Glomerular visceral epithelial cell (primary cell): ENCODE data around the gene PSME3.
"Not testable (repeated sequence)": the region's sequence is repeated elsewhere in the genome, so short reads cannot be mapped to it uniquely, and the experiment has no call there.

Experiments
- DNase-seq: peaks from one replicate; pipeline ENCODE4 v3.0.0-alpha.2; 2016; ENCODE audit errors: extremely low spot score

PSME3 gene

DNA sequence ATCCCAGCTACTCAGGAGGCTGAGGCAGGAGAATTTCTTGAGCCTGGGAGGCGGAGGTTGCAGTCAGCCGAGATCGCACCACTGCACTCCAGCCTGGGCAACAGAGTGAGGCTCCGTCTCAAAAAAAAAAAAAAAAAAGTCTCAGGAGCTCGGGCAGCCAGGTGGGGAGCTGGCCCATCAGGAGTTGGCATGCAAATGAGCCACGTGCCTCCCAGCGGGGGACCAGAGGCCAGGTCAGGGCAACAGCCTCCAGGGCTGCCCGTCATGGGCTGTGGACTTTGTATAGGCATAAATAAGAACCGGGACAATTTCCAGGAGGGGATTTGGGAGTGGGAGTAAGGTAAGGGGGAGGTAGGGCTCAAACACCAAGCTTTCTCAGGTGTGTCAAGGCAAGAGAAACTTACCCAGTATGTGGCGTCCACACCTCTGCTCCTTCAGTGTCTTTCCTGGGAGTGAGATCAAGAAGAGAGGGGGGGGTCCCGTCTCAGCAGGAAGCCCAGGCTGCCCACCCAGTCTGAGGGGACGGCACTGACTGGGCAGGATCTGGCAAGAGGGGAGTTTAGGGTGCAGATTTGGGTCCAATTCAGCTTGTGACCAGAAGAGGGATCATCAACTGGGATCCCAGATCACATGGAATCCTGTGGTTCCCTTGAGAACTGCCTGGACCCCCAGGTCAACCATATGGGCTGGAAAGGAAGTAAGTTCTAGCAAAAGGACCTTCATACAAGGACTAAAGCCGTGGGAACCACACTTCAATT lies 45.1 kb downstream of the PSME3 start:
- no peak for DNase-seq

DNA sequence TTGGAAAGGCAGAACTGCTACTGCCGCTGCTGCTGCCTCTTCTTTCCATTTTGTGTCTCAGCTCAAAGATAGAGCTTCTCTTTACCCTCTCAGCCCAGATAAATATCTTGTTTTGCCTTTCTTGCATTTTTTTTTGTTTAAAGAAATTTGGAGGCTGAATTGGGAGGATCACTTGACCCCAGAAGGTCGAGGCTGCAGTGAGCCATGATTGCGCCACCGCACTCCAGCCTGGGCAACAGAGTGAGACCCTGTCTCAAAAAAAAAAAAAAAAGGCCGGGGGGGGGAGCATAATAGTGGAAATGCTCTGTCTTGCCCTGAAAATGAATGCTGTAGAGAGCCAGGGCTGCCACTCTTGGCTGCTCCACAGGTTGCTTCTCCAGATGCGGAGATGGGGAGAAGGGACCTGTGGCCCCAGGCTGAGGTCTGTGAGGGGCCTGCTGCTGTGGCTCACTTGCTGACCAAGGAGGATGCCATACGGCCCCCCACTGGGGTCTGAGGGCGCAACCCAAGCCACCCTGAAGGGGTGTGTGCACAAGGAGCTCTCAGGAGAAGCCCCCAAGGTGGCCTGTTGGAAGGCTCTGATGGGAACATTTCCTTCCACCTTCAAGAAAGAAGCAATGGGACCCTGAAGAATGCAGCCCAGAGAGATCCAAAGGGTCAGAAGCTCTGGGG lies 45.9 kb downstream of the PSME3 start:
- DNase-seq: no peak

DNA sequence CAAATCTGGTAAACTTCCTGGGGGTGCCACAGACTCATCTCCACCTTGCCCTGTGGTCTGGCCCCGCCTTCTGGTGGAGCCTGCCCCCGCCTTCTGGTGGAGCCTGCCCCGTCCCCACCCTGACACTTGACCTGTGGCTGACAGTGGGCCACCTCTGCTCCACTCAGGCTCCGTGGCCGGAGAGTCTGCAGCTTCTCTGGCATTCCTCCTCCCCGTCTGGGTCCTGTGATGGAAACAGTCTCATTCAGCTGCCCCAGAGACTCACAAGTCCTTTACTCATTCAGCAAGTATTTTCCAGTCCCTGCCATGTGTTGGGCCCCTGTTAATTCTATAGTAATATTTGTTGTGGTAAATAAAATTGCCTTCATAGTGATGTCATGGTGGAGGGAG lies 46.4 kb downstream of the PSME3 start:
- DNase-seq: no peak

DNA sequence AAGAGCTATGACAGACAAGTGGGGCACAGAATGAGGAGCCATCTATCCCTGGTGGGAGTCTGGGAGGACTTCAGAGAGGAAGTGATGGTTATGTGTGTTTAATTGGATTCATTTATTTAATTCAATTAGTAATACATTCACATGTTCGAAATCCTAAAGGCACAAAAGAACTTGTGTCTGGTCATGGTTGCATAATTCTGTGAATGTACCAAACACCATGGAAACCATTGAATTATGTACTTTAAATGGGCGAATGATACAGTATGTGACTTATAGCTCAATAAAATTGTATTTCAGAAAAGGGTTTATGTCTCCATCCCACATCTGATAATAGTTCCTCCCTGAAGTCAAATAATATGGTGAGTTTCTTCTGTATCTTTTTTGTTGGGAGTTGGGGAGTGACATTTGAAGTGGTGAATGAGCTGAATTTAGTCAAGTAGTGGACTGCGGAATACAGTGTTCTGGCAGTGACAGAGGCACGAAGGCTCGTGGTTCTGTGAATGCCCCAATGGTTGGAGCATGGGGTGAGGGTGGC lies 47.6 kb downstream of the PSME3 start:
- no peak for DNase-seq

DNA sequence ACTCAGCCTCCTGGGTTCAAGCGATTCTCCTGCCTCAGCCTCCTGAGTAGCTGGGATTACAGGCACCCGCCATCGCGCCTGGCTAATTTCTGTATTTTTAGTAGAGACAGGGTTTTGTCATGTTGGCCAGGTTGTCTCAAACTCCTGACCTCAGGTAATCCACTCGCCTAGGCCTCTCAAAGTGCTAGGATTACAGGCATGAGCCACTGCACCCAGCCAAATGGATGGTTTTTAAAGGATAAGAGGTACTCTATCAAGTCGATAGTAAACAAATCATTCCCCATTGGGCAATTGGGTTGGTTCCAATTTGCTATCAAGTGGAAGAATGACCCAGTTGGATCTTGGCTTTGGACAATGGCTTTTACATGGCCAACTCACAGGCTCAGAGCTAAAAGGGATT lies 48.5 kb downstream of the PSME3 start:
- DNase-seq: not testable (repeated sequence)

DNA sequence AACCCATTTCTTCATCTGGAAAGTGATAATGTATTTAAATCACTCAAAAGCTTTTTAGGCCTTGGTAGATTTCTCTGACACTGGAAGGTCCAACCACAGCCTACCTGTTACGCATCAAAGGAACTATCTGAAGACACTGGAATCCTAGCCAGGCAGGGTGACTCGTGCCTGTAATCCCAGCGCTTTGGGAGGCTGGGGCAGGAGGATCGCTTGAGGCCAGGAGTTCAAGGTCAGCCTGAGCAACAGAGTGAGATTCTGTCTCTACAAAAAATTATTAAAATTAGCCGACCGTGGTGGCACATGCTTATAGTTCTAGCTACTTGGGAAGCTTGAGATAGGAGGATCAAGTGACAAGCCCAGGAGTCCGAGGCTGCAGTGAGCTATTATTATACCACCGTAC lies 49.0 kb downstream of the PSME3 start:
- no peak for DNase-seq

DNA sequence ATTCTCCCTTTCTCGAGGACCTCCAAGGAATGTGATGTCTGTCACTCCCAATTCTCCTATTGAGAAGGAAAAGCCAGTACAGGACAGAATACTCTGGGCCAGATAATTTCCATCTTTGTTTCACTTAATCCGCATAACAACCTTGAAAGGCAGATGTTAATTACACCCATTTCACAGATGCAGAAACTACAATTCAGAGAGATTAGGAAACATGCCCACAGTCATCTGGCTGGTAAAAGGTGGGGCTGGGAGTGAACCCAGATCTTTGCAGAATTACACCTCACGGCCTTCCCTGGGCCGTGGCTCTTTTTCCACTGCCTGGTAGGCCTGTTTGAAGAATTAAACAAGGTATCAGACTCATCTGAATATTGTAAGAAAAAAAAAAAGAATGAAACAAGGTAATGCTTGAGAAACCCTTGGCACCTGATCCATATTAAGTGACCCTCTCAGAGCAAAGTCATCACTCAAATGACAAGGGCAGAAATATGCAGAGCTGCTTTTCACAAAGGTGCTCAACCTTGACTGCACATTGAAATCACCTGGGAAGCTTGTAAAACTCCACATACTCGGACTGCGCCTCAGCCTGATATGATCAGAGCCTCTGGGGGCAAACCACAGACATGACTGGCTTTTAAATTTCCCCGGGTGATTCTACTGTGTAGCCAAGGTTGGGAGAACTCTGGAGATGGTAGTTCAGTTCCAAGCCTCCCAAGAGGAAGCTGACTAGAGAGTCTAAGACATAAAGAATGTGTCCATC lies 50.8 kb downstream of the PSME3 start:
- peak; percentile 51 for DNase-seq

DNA sequence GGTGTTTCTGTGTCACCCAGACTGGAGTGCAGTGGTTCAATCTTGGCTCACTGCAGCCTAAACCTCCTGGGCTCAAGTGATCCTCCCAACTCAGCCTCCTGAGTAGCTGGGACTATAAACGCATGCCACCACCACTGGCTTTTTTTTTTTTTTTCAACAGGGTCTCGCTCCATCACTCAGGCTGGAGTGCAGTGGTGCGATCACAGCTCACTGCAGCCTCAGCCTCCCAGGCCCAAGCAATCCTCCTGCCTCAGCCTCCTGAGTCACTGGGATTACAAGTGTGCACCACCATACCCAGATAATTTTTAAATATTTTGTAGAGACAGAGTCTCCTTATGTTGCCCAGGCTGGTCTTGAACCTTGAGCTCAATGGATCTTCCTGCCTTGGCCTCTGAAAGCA lies 52.6 kb downstream of the PSME3 start:
- DNase-seq: not testable (repeated sequence)

DNA sequence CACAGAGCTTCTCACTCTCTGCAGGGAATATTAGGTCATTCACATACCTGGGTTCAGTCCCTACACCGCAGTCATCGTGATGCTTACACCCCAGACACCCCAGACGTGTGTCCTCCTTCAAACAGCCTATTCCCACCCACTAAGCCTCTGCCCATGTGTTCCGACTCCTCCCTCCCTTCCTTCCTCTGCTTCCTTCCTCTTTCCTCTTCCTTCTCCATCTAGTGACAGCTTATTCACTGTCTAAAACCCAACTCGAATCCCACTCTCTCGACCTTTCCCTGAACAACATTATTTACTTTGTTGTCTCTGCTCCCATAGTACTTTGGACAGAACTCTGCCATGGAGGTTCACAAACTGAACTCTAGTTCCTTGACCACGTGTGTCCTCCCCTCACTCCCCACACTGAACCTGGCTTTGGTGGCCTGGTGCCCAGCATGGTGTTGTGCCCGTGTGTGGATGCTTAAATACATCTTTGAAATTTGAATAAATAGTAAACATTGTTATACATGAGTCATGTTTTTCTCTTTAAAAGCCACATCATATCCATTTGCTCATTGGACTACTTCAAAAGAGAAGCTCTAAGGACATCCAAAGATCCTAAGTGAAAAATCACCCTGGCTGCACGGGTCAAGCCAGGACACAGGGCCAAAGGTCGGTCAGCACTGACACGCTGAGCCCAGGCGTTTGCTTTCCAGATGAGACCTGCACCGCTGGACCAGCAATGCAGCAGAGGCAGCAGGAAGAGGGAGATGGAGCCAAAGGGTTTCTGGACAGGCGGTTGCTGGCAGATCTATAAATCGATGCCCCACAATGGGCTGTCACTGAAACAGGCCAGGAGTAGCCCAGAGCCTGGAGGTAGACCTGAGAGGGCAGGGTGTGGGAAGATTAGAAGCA lies 53.3 kb downstream of the PSME3 start:
- DNase-seq: no peak

DNA sequence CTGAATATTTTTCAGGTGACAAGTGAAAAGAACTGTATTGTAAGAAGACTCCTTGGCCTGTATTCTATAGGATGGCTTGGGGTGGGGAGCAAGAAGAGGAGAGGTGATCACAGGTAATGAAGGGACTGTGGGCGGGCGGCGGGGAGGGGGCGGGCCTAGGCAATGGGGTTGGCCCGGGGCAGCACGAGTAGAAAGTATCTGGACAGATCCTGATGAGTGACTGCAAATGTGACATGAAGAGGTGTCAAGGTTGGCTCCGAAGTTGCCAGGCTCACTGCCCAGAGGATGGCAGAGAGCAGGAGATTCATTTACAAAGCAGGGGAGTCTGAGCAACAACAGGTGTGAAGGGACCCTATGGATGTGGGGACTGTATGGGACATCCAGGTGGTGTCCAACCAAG lies 56.6 kb downstream of the PSME3 start:
- no peak for DNase-seq

DNA sequence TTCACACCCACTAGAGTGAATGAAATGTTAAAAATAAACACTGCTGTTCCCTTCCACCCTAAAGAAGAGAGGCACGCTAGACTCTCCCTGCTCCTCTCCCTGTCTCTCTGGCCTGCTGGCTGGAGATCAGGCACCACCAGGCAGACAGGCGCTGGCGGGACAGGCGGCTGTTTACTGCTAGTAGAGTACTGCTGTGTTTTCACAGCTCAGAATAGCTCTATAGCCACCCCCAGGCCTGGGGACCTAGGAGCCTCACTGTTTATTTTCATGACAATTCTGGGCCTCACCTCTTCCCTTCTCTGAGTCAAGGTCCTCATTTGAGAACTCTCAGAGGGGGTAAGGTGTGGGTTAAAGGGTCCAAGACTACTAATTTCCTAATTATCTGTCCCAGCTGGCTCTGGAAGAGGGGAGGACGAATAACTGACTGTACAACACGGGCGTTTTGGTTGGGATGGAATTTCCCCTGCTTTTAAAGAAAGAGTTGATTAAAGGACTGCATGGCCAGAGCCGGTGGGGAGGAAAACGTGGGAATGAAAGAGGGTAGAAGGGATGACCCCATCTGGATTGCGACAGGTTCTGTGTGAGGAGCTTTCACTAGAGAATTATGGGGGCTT lies 58.4 kb downstream of the PSME3 start:
- no peak for DNase-seq

DNA sequence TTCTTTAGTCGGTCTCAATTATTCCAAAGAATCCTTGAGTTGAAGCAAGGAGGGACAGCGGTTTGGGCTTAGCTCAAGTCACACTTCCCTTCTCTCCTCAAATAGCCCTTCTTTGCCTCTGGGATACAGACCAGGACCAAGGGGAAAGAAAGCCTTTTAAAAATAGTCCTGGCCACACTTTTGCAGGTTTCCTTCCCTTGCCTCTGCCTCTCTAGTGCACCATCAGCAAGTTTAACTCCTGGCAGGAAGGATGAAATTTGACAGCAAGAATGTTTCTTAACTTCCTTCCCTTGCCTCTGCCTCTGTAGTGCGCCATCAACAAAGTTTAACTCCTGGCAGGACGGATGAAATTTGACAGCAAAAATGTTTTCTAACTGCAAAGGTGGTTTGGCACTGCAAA lies 60.2 kb downstream of the PSME3 start:
- DNase-seq: no peak
